HL-60 (cell line): Measurements from ENCODE around the gene ZNF587B.
A peak's percentile ranks its signal among the peaks of the same experiment; 100 is the strongest.
"Not testable (repeated sequence)": the region's sequence is repeated elsewhere in the genome, so short reads cannot be mapped to it uniquely, and the experiment has no call there.

ENCODE experiments used
- DNase-seq, 2 experiments: peaks; one replicate each; pipeline ENCODE4 v3.0.0-alpha.2; 2010 to 2020; ENCODE audit warnings: low read depth in 1 of 2, low spot score in 1 of 2
- H3K27ac ChIP-seq: fragments of 250-450 bp; sonication (Bioruptor Pico); replicated peaks from 2 replicates; pipeline ENCODE4 v1.5.1; 2020; ENCODE audit warnings: mild to moderate bottlenecking, moderate library complexity
- H3K27me3 ChIP-seq: fragments of 250-450 bp; sonication (Bioruptor Pico); 2 replicates; pipeline ENCODE4 v1.5.1; 2021; ENCODE audit warnings: mild to moderate bottlenecking, moderate library complexity; ENCODE audit not compliant: insufficient read depth, poor library complexity, severe bottlenecking
- H3K4me3 ChIP-seq: replicated peaks from 2 replicates; pipeline ENCODE4 v1.5.1; 2011; ENCODE audit warnings: mild to moderate bottlenecking, control low read depth, low read length; ENCODE audit not compliant: insufficient read depth
- CTCF ChIP-seq: IDR thresholded peaks from one replicate; pipeline ENCODE4 v1.5.1; 2011; ENCODE audit warnings: low read length, control low read depth, inconsistent platforms; ENCODE audit not compliant: insufficient read depth
- GABPA ChIP-seq: IDR thresholded peaks from 2 replicates; pipeline ENCODE4 v1.6.1; 2012; ENCODE audit warnings: low read depth
- POLR2AphosphoS5 ChIP-seq: IDR thresholded peaks from 2 replicates; pipeline ENCODE4 v1.6.1; 2012; ENCODE audit warnings: low read depth
- REST ChIP-seq: IDR thresholded peaks from 2 replicates; pipeline ENCODE4 v1.6.1; 2012; ENCODE audit warnings: low read depth; ENCODE audit not compliant: insufficient replicate concordance
- SPI1 ChIP-seq: IDR thresholded peaks from 2 replicates; pipeline ENCODE4 v1.6.1; 2012; ENCODE audit warnings: low read depth, mild to moderate bottlenecking, borderline replicate concordance

Gene ZNF587B

GRCh38 chr19:57820599-57820998 lies 9.5 kb upstream of the ZNF587B start:
- peak overlapping the region; percentile 84 for H3K27ac ChIP-seq
- TF ChIP-seq SPI1 = no peak
- TF ChIP-seq POLR2AphosphoS5 = no peak
- no peak for TF ChIP-seq CTCF
- H3K27me3 ChIP-seq = no peaks in the 10 kb centered on the region
- no peak for DNase-seq
- peak overlapping the region; percentile 99 for H3K4me3 ChIP-seq

- not testable (repeated sequence) for H3K27me3 ChIP-seq, H3K4me3 ChIP-seq, DNase-seq, H3K27ac ChIP-seq
These were observed 9.0 kb upstream of the ZNF587B start for GRCh38 chr19:57821095-57821494.

GRCh38 chr19:57821501-57821900 lies 8.6 kb upstream of the ZNF587B start:
- not testable (repeated sequence) for H3K4me3 ChIP-seq, H3K27me3 ChIP-seq, H3K27ac ChIP-seq, DNase-seq

- not testable (repeated sequence) for H3K27ac ChIP-seq
These were observed 6.9 kb upstream of the ZNF587B start for GRCh38 chr19:57823155-57823554.

GRCh38 chr19:57823608-57824007 lies 6.5 kb upstream of the ZNF587B start:
- H3K27me3 ChIP-seq, H3K4me3 ChIP-seq, DNase-seq, H3K27ac ChIP-seq: not testable (repeated sequence)

More at GRCh38 chr19:57823155-57823554, 6.9 kb upstream of the ZNF587B start:
- not testable (repeated sequence) for H3K27me3 ChIP-seq, H3K4me3 ChIP-seq, DNase-seq

- no peak overlapping the region for H3K4me3 ChIP-seq
- TF ChIP-seq CTCF = no peak
- no peak for TF ChIP-seq GABPA
- no peak for TF ChIP-seq SPI1
- TF ChIP-seq POLR2AphosphoS5 = no peak
- TF ChIP-seq REST = no peak
- DNase-seq = no peak
- H3K27ac ChIP-seq = no peak overlapping the region
- no peaks in the 10 kb centered on the region for H3K27me3 ChIP-seq
These were observed 4.6 kb upstream of the ZNF587B start for GRCh38 chr19:57825511-57825910.

- DNase-seq = no peak
- Histone ChIP-seq H3K27ac (no peak overlapping the region), H3K27me3 (no peaks in the 10 kb centered on the region), H3K4me3 (no peak overlapping the region)
- TF ChIP-seq REST = no peak
These were observed 783 bp upstream of the ZNF587B start for GRCh38 chr19:57829316-57829715.

- not testable (repeated sequence) for H3K27me3 ChIP-seq, DNase-seq, H3K4me3 ChIP-seq, H3K27ac ChIP-seq
These were observed 6.9 kb downstream of the ZNF587B start for GRCh38 chr19:57836991-57837390.

- H3K27ac ChIP-seq, H3K27me3 ChIP-seq, DNase-seq, H3K4me3 ChIP-seq: not testable (repeated sequence)
These were observed 8.6 kb downstream of the ZNF587B start for GRCh38 chr19:57838622-57839191.
